OCI-LY7 (cell line): ENCODE data around the gene PDSS1. TPM values are rescaled to one million over a fixed set of nuclear protein-coding genes. Genes with fewer than 3 reads are reported as not detected.
A peak's percentile ranks its signal among the peaks of the same experiment; 100 is the strongest.

Source experiments
- BruUV-seq: library from RNA; stranded (reverse); fragments of 400-500 nt; replicated peaks from 2 replicates; lab custom pipeline; 2021; lab: Mats Ljungman, UMichigan
- CTCF ChIA-PET: fragments of 300-600 bp; sonication (Branson Sonifier 250); formaldehyde crosslinking; loops from one replicate; lab custom pipeline; 2022; ENCODE audit warnings: antibody characterized with exemption; ENCODE audit not compliant: unreplicated experiment; lab: Charles Lee
- POLR2A ChIA-PET: fragments of 300-600 bp; sonication (Branson Sonifier 250); formaldehyde crosslinking; loops from one replicate; lab custom pipeline; 2022; ENCODE audit warnings: antibody characterized with exemption; lab: Charles Lee
- DNase-seq: peaks from one replicate; pipeline ENCODE4 v3.0.0-alpha.2; 2015; ENCODE audit warnings: low spot score
- H2AFZ ChIP-seq: fragments of 200-600 bp; sonication (generic), shearing (Covaris generic); 2 replicates; pipeline ENCODE4 v1.6.1; 2014; ENCODE audit warnings: mild to moderate bottlenecking, antibody characterized with exemption, low read length, moderate library complexity
- H3K27ac ChIP-seq: fragments of 200-600 bp; sonication (generic); 2 replicates; pipeline ENCODE4 v1.5.1; 2014; ENCODE audit warnings: mixed run types, low read depth, mild to moderate bottlenecking, moderate library complexity, low read length, inconsistent platforms; ENCODE audit not compliant: poor library complexity, severe bottlenecking
- H3K36me3 ChIP-seq: fragments of 200-600 bp; sonication (generic); 2 replicates; pipeline ENCODE4 v1.6.1; 2014; ENCODE audit warnings: mild to moderate bottlenecking, antibody characterized with exemption, low read length, moderate library complexity, mixed read lengths; ENCODE audit not compliant: insufficient read depth
- H3K4me1 ChIP-seq: fragments of 200-600 bp; sonication (generic); 2 replicates; pipeline ENCODE4 v1.5.1; 2014; ENCODE audit warnings: mild to moderate bottlenecking, low read length; ENCODE audit not compliant: insufficient read depth, poor library complexity, severe bottlenecking
- H3K4me2 ChIP-seq: fragments of 200-600 bp; sonication (generic); 2 replicates; pipeline ENCODE4 v1.6.1; 2014; ENCODE audit warnings: mild to moderate bottlenecking, low read length
- H3K4me3 ChIP-seq: fragments of 200-600 bp; sonication (generic); 2 replicates; pipeline ENCODE4 v1.5.1; 2014; ENCODE audit warnings: mild to moderate bottlenecking, low read depth, low read length; ENCODE audit not compliant: poor library complexity, severe bottlenecking
- H3K79me2 ChIP-seq: fragments of 200-600 bp; sonication (generic); 2 replicates; pipeline ENCODE4 v1.6.1; 2016; ENCODE audit warnings: low read depth, mild to moderate bottlenecking, low read length, moderate library complexity, mixed read lengths; ENCODE audit not compliant: insufficient read depth
- H3K9me2 ChIP-seq: fragments of 200-600 bp; sonication (generic); 2 replicates; pipeline ENCODE4 v1.6.1; 2016; ENCODE audit warnings: mild to moderate bottlenecking, low read length, mixed read lengths; ENCODE audit not compliant: insufficient read depth
- H3K9me3 ChIP-seq: fragments of 200-600 bp; sonication (generic); 2 replicates; pipeline ENCODE4 v1.6.1; 2014; ENCODE audit warnings: mild to moderate bottlenecking, mixed run types, low read length, mixed read lengths
- H4K20me1 ChIP-seq: fragments of 200-600 bp; sonication (generic); 2 replicates; pipeline ENCODE4 v1.6.1; 2014; ENCODE audit warnings: mild to moderate bottlenecking, antibody characterized with exemption, low read length, moderate library complexity, mixed read lengths; ENCODE audit not compliant: insufficient read depth
- EZH2phosphoT487 ChIP-seq: fragments of 200-600 bp; sonication (generic); IDR thresholded peaks from 2 replicates; pipeline ENCODE4 v1.6.1; 2018; ENCODE audit warnings: low read depth, borderline replicate concordance, mild to moderate bottlenecking, mixed run types, antibody characterized with exemption, low read length, moderate library complexity, mixed read lengths
- intact Hi-C: fragments of 100-400 bp; cut with micrococcal nuclease; formaldehyde crosslinking; loops from one replicate; pipeline ENCODE4 v1.10.0; 2022; ENCODE audit not compliant: unreplicated experiment
- total RNA-seq, 2 experiments: library from RNA; depleted of rRNA in 1 of 2; stranded (reverse); fragments of >200 nt in 1 of 2; shearing (Covaris generic) in 1 of 2; gene quantifications; 2 replicates each; pipeline ENCODE4 v1.2.3, GENCODE V29; 2014 to 2022
- TF ChIP-seq, protein P1 (sequence below): fragments of 200-600 bp; sonication (generic); conservative IDR thresholded peaks from 2 replicates; pipeline ENCODE4 v1.5.1; 2014; ENCODE audit warnings: mild to moderate bottlenecking, antibody characterized with exemption, low read length, moderate library complexity, mixed read lengths

PDSS1 gene
- total RNA-seq, 2 experiments from 2014 or later, result 16.9 to 20.4 TPM

DNA sequence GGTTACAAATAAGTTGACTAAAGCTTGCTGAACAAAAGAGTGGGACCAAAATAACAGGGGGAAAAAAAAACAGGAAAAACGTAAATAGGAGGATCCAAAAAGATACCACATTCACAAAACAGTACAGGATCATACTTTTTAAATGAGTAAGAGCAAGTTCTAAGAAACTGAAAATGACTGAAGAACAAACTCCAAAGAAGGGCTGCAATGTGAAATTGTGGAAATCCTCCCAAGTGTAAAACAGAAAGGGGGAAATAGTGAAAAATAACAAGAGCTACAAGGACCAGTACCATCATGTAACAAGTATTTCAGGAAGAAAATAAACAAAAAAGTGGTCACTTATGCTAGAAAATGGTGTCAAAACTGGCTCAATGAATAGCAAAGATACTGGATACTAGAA is 46.3 kb downstream of the PDSS1 start:
- CTCF ChIA-PET, result no interaction called here
- POLR2A ChIA-PET, result interaction anchor here (1.1 kb wide), 1 partner anchor 12 kb away, joined by 6 read pairs; no protein-coding TSS in a partner anchor

DNA sequence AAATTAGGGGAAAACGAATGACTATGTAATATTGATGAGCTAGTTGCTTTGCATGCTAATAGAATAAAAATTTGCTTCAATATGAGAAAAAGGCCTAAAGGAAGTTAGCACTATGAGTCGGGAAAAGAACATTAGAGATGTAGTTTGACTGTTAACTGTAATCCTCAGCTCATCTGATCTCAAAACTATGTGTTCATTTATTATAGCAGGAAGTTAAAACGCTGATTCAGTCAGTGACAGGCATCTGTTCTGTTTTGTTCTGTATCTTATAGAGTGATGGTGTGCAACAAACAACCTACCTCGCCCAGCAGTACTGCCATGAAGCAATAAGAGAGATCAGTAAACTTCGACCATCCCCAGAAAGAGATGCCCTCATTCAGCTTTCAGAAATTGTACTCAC is 48.6 kb downstream of the PDSS1 start:
- H3K4me1 ChIP-seq, result no peaks in the 10 kb centered on the region
- POLR2A ChIA-PET, result interaction anchor here (0.7 to 1.5 kb wide), 4 partner anchors 9 to 52 kb away, joined by 3 to 8 read pairs (median 4); no protein-coding TSS in a partner anchor

More for the DNA sequence above, 46.3 kb downstream of the PDSS1 start:
- intact Hi-C loops, result no loop called here
- H2AFZ ChIP-seq, result no peak overlapping the region
- H3K27ac ChIP-seq, result no peak overlapping the region
- H3K9me3 ChIP-seq, result no peaks in the 10 kb centered on the region
- no peaks in the 10 kb centered on the region for H4K20me1 ChIP-seq
- TF ChIP-seq, protein P1, sequence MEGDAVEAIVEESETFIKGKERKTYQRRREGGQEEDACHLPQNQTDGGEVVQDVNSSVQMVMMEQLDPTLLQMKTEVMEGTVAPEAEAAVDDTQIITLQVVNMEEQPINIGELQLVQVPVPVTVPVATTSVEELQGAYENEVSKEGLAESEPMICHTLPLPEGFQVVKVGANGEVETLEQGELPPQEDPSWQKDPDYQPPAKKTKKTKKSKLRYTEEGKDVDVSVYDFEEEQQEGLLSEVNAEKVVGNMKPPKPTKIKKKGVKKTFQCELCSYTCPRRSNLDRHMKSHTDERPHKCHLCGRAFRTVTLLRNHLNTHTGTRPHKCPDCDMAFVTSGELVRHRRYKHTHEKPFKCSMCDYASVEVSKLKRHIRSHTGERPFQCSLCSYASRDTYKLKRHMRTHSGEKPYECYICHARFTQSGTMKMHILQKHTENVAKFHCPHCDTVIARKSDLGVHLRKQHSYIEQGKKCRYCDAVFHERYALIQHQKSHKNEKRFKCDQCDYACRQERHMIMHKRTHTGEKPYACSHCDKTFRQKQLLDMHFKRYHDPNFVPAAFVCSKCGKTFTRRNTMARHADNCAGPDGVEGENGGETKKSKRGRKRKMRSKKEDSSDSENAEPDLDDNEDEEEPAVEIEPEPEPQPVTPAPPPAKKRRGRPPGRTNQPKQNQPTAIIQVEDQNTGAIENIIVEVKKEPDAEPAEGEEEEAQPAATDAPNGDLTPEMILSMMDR, result no peak
- TF ChIP-seq EZH2phosphoT487, result no peak
- no peaks in the 10 kb centered on the region for H3K9me2 ChIP-seq
- H3K4me3 ChIP-seq, result no peak overlapping the region
- H3K79me2 ChIP-seq, result 0 out of 2 replicates have a peak, but pooled peaks cover under 1% of the 10 kb centered on the region
- peaks cover 9% of the 10 kb centered on the region for H3K4me1 ChIP-seq
- DNase-seq, result no peak
- H3K4me2 ChIP-seq, result no peak overlapping the region
- BruUV-seq, result TSS peak; percentile 28
- peaks cover 99% of the 10 kb centered on the region for H3K36me3 ChIP-seq

More for the DNA sequence above, 48.6 kb downstream of the PDSS1 start:
- TF ChIP-seq, protein P1, result no peak
- no peak for TF ChIP-seq EZH2phosphoT487
- Histone ChIP-seq H2AFZ (no peak overlapping the region), H3K4me3 (no peak overlapping the region), H3K9me2 (no peaks in the 10 kb centered on the region), H3K36me3 (peaks cover 99% of the 10 kb centered on the region), H4K20me1 (no peaks in the 10 kb centered on the region), H3K79me2 (peaks cover 9% of the 10 kb centered on the region; the same call in 1 of the 2 replicates), H3K27ac (no peak overlapping the region), H3K9me3 (no peaks in the 10 kb centered on the region), H3K4me2 (no peak overlapping the region)
- CTCF ChIA-PET, result no interaction called here
- BruUV-seq, result no TSS peak
- no peak for DNase-seq
- intact Hi-C loops, result no loop called here
